NT2/D1 (cell line): Measurements from ENCODE around the gene GH2.

ENCODE experiments used
- SUZ12 ChIP-seq: IDR thresholded peaks from 2 replicates; pipeline ENCODE4 v1.6.1; 2011; ENCODE audit not compliant: insufficient read length, insufficient read depth; ENCODE audit errors: extremely low read depth
- YY1 ChIP-seq: IDR thresholded peaks from 2 replicates; pipeline ENCODE4 v1.6.1; 2011; ENCODE audit not compliant: insufficient read length, insufficient read depth

DNA sequence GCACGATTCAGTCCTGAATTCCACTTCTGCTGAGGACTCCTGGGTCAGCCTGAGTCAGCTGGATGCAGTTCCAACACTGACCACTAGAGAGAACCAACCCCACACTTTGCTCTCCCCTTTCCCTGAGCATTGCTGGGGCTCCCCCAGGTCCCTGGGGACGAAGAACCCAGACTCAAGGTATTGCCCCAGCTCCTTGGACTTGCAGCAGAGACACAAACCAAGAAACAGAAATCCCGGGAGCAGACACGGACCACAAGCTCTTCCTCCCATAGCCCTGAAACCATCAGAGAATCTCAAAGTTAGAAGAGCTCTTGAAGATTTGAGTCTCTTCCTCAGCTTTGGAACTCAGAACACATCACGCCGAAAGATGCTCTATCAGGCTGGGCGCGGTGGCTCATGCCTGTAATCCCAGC is 37.6 kb upstream of the GH2 start:
- TF ChIP-seq YY1, result no peak
- TF ChIP-seq SUZ12, result no peak
